K562 (cell line): ENCODE measurements around the gene BSDC1. TPM values are rescaled to one million over a fixed set of nuclear protein-coding genes. Genes with fewer than 3 reads are reported as not detected.

Experiments
- CREB1 ChIP-seq, 2 experiments: sonication (generic) in 1 of 2; formaldehyde crosslinking in 1 of 2; IDR thresholded peaks; 2 replicates each; pipeline versions ENCODE4 v1.6.1 to v1.8.0; 2012 to 2022; ENCODE audit warnings: inconsistent platforms in 1 of 2, mild to moderate bottlenecking in 1 of 2, missing genetic modification reagents in 1 of 2, moderate library complexity in 1 of 2
- CREM ChIP-seq: IDR thresholded peaks from 2 replicates; pipeline ENCODE4 v1.6.1; 2014; ENCODE audit warnings: antibody characterized with exemption, low read depth
- CXXC5 ChIP-seq: fragments of 250-450 bp; sonication (Bioruptor Pico); IDR thresholded peaks from 2 replicates; pipeline ENCODE4 v1.8.0; 2022; ENCODE audit warnings: inconsistent platforms, mild to moderate bottlenecking, moderate library complexity
- DACH1 ChIP-seq: fragments of 450-650 bp; IDR thresholded peaks from 2 replicates; pipeline ENCODE4 v1.6.1; 2018; ENCODE audit not compliant: partially characterized antibody
- GATAD2B ChIP-seq: fragments of 450-650 bp; IDR thresholded peaks from 2 replicates; pipeline ENCODE4 v1.6.1; 2017; ENCODE audit warnings: mild to moderate bottlenecking, borderline replicate concordance
- HNRNPK ChIP-seq: fragments of 200-400 bp; formaldehyde crosslinking; IDR thresholded peaks from one replicate; pipeline ENCODE4 v1.6.1; 2018; ENCODE audit warnings: mild to moderate bottlenecking, low read depth, low read length; ENCODE audit not compliant: poor library complexity, severe bottlenecking
- IFI16 ChIP-seq: fragments of 250-450 bp; sonication (Bioruptor Pico); IDR thresholded peaks from 2 replicates; pipeline ENCODE4 v2.1.2; 2022; ENCODE audit warnings: mild to moderate bottlenecking, inconsistent platforms
- KLF1 ChIP-seq: fragments of 450-650 bp; IDR thresholded peaks from 2 replicates; pipeline ENCODE4 v1.6.1; 2016; ENCODE audit warnings: missing genetic modification characterization, missing compliant biosample characterization
- NFE2 ChIP-seq: IDR thresholded peaks from 2 replicates; pipeline ENCODE4 v1.6.1; 2014; ENCODE audit warnings: antibody characterized with exemption, low read depth
- NR2F6 ChIP-seq: fragments of 450-650 bp; formaldehyde crosslinking; IDR thresholded peaks from 2 replicates; pipeline ENCODE4 v1.4.0; 2020; ENCODE audit warnings: mild to moderate bottlenecking
- POLR2AphosphoS5 ChIP-seq: IDR thresholded peaks from 2 replicates; pipeline ENCODE4 v1.6.1; 2011; ENCODE audit warnings: mild to moderate bottlenecking, low read depth, low read length, moderate library complexity; ENCODE audit not compliant: control insufficient read depth, insufficient read depth
- RBBP5 ChIP-seq: fragments of 200-600 bp; sonication (generic); IDR thresholded peaks from 2 replicates; pipeline ENCODE4 v1.6.1; 2012; ENCODE audit warnings: borderline replicate concordance, mild to moderate bottlenecking, low read length, control low read depth, inconsistent platforms; ENCODE audit not compliant: insufficient read depth, poor library complexity, severe bottlenecking
- SMAD4 ChIP-seq: fragments of 250-450 bp; sonication (Bioruptor Pico); conservative IDR thresholded peaks from 2 replicates; pipeline ENCODE4 v1.8.0; 2021; ENCODE audit warnings: inconsistent platforms, mild to moderate bottlenecking, moderate library complexity
- SMARCA4 ChIP-seq: fragments of 450-650 bp; IDR thresholded peaks from 2 replicates; pipeline ENCODE4 v1.6.1; 2016
- SMARCC2 ChIP-seq: fragments of 450-650 bp; IDR thresholded peaks from 2 replicates; pipeline ENCODE4 v1.6.1; 2017; ENCODE audit warnings: antibody characterized with exemption, moderate library complexity, mild to moderate bottlenecking, low read depth
- SNIP1 ChIP-seq: fragments of 450-650 bp; IDR thresholded peaks from 2 replicates; pipeline ENCODE4 v1.7.1; 2017; ENCODE audit warnings: low read depth, mild to moderate bottlenecking
- THAP7 ChIP-seq: fragments of 250-450 bp; sonication (Bioruptor Pico); IDR thresholded peaks from 2 replicates; pipeline ENCODE4 v1.5.0; 2021
- THRB ChIP-seq: fragments of 450-650 bp; formaldehyde crosslinking; conservative IDR thresholded peaks from 2 replicates; pipeline ENCODE4 v1.4.0; 2022; ENCODE audit warnings: mild to moderate bottlenecking, missing genetic modification characterization
- TOE1 ChIP-seq, 2 experiments: fragments of 450-650 bp in 1 of 2; sonication (generic) in 1 of 2; formaldehyde crosslinking in 1 of 2; IDR thresholded peaks; 2 replicates each; pipeline versions ENCODE4 v1.7.1 to v1.8.0; 2016 to 2022; ENCODE audit warnings: borderline replicate concordance in 2 of 2, mild to moderate bottlenecking in 2 of 2, antibody characterized with exemption in 1 of 2, inconsistent platforms in 1 of 2, low read depth in 1 of 2, missing genetic modification reagents in 1 of 2, moderate library complexity in 1 of 2
- ZNF785 ChIP-seq: fragments of 250-450 bp; sonication (Bioruptor Pico); IDR thresholded peaks from 2 replicates; pipeline ENCODE4 v1.4.0; 2020; ENCODE audit warnings: mild to moderate bottlenecking
- polyA plus RNA-seq, 8 experiments: library from polyadenylated mRNA; depleted of rRNA in 4 of 8; stranded (reverse) in 5 of 8; unstranded in 3 of 8; fragments of >200 nt; fragmentation: Nextera tagmentation in 2 of 8; fragmentation: Illumina TruSeq in 1 of 8; extraction: Ambion mirVana in 2 of 8; extraction: Trizol in 1 of 8; gene quantifications; 2 replicates each; pipeline versions ENCODE4 v1.2.1 to v1.2.3, GENCODE V29; 2011 to 2014; ENCODE audit warnings: inconsistent platforms in 1 of 8, missing spikeins in 1 of 8
- total RNA-seq, 7 experiments: library from RNA; depleted of rRNA in 6 of 7; stranded (reverse); fragments of >200 nt in 6 of 7; fragmentation: Illumina TruSeq in 2 of 7; extraction: Trizol in 2 of 7; gene quantifications; 2 replicates each; pipeline versions ENCODE4 v1.2.1 to v1.2.3, GENCODE V29; 2011 to 2021; ENCODE audit warnings: low replicate concordance in 1 of 7

Gene BSDC1
- total and polyA plus RNA-seq, 9 of the 15 experiments (the other 6 are each of a cell fraction or from before 2014, with no cell fraction given): 10.2 to 96.8 (median 73.1) TPM

GRCh38 chr1:32351399-32352238 lies 42.6 kb downstream of the BSDC1 start (continued):
- TF ChIP-seq THRB (CRISPR knock-in tag): 0 out of 2 replicates have a peak, but pooled peaks have one; percentile 32
- peak; percentile 95 for TF ChIP-seq CXXC5
- peak; percentile 79 for TF ChIP-seq SMAD4
- no peak for TF ChIP-seq NR2F6 (CRISPR knock-in tag)
- TF ChIP-seq CREB1 (IDR thresholded peaks at IDR 0.05): peak; percentile 57
- TF ChIP-seq CREB1 (CRISPR knock-in tag; IDR thresholded peaks at IDR 0.05): peak; percentile 67; the same call in 1 of the 2 replicates
- TF ChIP-seq GATAD2B: peak; percentile 81; the same call in 1 of the 2 replicates
- peak; percentile 53 for TF ChIP-seq DACH1
- TF ChIP-seq POLR2AphosphoS5: peak; percentile 68
- TF ChIP-seq RBBP5: peak; percentile 89
- TF ChIP-seq CREM: peak; percentile 84
- TF ChIP-seq THAP7 (CRISPR knock-in tag): peak; percentile 50
- no peak for TF ChIP-seq ZNF785
- TF ChIP-seq SMARCC2: no peak
- no peak for TF ChIP-seq SMARCA4
- TF ChIP-seq TOE1 (IDR thresholded peaks at IDR 0.05; ENCODE audit: borderline replicate concordance): 0 out of 2 replicates have a peak, but pooled peaks have one; percentile 21
- TF ChIP-seq TOE1 (CRISPR knock-in tag; IDR thresholded peaks at IDR 0.05; ENCODE audit: borderline replicate concordance, low read depth): 0 out of 2 replicates have a peak, but pooled peaks have one; percentile 64
- TF ChIP-seq KLF1 (tag): peak; percentile 59; the same call in 1 of the 2 replicates
- TF ChIP-seq IFI16 (CRISPR knock-in tag): no peak
- TF ChIP-seq HNRNPK: peak; percentile 88
- TF ChIP-seq NFE2: no peak
- no peak for TF ChIP-seq SNIP1
